ENCODE measurements around the gene N4BP2.

N4BP2 gene

DNA sequence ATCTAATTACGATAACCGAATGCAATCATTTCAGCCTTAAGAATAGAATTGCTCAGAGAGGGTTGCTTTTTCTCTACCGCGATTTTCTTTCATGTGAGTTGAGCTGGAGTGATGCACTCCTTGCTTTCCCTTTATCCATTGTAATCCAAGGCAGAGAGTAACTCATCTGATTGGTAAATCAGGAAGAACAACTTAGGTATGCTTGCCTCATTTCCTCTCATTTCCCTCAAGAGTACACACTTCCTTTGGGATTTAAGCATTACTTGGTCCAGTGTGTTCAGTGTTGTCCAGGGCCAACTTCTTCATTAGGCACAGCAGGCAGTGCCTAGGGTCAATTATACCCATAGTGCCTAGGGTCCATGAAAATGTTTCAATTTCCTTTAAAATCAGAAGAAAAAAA is 15.7 kb upstream of the N4BP2 start:
- DNase-seq (ENCODE audit: insufficient read length, low spot score) (no peak), FAIRE-seq (no peak)
- TF ChIP-seq, protein P1, sequence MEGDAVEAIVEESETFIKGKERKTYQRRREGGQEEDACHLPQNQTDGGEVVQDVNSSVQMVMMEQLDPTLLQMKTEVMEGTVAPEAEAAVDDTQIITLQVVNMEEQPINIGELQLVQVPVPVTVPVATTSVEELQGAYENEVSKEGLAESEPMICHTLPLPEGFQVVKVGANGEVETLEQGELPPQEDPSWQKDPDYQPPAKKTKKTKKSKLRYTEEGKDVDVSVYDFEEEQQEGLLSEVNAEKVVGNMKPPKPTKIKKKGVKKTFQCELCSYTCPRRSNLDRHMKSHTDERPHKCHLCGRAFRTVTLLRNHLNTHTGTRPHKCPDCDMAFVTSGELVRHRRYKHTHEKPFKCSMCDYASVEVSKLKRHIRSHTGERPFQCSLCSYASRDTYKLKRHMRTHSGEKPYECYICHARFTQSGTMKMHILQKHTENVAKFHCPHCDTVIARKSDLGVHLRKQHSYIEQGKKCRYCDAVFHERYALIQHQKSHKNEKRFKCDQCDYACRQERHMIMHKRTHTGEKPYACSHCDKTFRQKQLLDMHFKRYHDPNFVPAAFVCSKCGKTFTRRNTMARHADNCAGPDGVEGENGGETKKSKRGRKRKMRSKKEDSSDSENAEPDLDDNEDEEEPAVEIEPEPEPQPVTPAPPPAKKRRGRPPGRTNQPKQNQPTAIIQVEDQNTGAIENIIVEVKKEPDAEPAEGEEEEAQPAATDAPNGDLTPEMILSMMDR (IDR thresholded peaks at IDR 0.05; ENCODE audit: insufficient read depth, missing control alignments), result no peak

DNA sequence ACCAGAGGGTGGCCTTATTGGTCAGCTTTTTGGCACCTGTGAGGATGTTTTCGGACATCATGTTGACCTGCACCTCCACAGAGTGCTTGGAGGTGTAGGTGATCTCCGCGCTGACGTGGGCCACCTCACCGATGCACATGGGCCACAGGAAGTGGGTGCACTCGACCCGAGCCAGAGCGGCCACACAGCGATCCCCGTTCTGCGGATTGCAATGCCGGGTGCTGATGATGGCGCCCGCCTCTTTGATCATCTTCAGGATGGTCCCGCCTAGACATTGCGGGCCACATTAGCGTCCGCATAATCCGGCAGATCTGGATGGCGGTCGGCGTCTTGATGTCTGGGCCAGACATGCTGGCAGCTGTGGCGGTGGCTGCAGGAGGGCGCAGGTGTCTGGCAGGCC is 12.9 kb upstream of the N4BP2 start:
- TF ChIP-seq, protein P1 (IDR thresholded peaks at IDR 0.05; ENCODE audit: insufficient read depth, missing control alignments), result no peak
- DNase-seq (ENCODE audit: insufficient read length, low spot score) (no peak), FAIRE-seq (no peak)

DNA sequence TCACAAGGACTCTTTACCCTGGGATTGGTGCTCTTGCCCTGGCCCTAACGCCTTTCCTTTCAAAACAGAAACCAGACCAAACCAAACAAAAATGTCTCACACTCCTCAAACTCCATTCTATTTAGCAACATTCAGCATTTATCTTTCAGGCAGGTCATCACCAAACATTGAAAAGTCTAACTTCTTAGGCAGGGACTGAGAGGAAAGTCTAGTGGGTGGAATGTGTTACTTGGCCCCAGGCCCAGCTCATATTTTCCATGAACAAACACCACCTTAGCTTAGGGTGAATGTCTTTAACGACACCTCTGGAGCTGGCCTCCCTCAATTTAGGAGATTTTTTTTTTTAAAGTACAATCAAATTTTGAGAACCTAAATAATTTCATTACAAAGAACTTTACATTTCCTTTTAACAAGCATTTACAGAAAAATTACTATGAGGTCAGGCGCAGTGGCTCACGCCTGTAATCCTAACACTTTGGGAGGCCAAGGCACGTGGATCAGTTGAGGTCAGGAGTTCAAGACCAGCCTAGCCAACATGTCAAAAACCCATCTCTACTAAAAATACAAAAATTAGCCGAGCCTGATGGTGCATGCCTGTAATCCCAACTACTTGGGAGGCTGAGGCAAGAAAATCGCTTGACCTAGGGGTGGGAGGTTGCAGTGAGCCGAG is 10.2 kb upstream of the N4BP2 start:
- no peak for FAIRE-seq
- TF ChIP-seq, protein P1 (IDR thresholded peaks at IDR 0.05; ENCODE audit: insufficient read depth, missing control alignments), result no peak
- DNase-seq (ENCODE audit: insufficient read length, low spot score), result no peak

DNA sequence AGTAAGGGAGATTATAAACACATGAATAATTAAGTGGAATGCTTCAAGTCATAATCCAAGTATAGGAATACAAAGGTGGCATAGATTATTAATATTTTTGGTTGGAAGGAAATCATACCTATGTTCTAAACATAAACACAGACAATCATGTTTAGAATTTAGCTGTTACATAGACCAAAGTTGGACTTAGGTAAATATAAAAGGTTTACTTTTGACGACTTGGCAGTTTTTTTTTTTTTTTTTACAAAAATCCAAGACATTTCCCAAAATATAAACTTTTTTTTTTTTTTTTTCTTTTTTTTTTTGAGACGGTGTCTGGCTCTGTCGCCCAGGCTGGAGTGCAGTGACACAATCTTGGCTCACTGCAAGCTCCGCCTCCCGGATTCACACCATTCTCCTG is 3.5 kb upstream of the N4BP2 start:
- DNase-seq (ENCODE audit: insufficient read length, low spot score) (no peak), FAIRE-seq (no peak)
- TF ChIP-seq, protein P1 (IDR thresholded peaks at IDR 0.05; ENCODE audit: insufficient read depth, missing control alignments), result no peak

DNA sequence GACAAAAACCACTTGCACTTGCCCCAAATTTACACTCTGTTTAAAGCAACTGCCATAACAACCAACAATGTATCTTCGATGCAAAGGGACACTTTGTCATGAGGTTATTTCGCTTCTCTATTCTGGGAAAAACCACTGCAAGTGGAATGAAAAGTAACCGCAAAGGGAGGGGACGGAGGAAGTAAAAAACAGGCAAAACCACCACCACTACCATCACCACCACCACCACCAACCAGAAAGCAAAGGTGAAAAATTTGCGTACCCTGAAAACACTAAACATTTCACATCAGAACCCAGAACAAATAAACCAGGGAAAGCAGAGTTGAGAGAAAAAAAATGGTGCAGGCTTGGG is 1.2 kb upstream of the N4BP2 start:
- DNase-seq (ENCODE audit: insufficient read length, low spot score), result no peak
- no peak for FAIRE-seq
- TF ChIP-seq, protein P1 (IDR thresholded peaks at IDR 0.05; ENCODE audit: insufficient read depth, missing control alignments), result no peak

DNA sequence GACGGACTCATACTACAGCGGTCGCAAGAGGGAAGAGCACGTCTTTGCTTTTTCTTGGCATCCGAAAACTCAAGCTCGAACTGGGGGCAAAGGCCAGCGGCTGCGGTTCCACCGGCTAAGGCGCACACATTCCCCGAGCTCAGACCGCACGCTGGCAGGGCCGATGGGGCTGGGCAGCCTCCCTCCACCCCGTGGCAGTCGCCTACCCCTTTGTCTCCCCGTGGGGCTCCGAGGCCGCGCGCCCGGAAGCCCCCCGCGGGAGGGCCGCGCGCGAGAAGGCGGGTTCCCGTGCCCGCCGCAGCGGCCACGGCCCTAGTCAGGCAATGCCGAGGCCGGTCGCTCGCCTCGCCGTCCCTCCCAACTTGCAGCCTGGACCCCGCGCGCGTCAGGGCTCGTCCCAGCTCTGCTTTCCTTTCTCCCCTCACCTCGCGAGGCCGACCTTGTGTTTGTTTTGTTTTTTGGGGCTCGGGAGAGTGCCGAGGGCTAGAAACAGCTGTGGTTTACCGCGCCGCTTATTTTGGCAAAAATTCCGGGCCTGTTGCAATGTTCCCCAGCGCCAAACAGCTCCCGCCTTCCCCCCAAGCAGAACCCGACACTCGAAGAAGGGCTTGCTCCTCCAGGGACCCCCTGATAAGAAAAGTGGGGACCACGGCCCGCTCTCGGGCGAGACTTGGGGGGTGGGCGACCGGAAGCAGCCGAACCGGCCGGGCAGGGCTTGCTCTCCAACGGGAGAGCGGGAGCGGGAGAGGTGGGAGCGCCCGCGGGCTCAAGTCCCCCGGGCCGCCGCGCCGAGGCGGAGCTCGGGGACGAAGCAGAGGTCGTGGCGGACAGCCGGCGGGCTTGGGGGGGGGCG is 561 bp upstream of the N4BP2 start:
- TF ChIP-seq, protein P1 (IDR thresholded peaks at IDR 0.05; ENCODE audit: insufficient read depth, missing control alignments), result no peak
- FAIRE-seq (no peak), DNase-seq (ENCODE audit: insufficient read length, low spot score) (no peak)

DNA sequence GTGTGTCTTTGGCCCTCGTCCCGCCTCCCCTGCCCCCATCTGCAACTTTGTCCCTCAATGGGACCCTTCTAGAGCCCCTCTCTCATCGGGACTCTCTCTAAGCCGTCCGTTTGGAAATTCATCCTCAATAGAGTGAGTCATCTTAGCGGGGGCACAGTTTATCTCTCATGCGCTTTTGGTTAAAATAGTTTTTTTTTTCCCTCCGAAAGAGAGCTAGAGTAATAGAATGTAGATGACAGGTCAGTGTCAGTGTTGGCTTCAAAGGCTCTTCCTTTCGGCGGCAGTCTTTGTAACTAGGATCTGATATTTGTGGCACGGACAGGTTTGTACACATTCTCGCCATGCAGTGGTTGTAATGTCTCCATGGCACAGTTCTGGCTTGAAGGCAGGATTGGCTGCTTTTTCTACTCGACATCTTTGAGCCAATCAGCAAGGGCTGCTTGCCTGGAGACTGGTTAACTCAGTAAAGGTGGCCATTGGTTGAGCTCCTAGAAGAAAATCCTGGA is 989 bp downstream of the N4BP2 start:
- DNase-seq (ENCODE audit: insufficient read length, low spot score), result peak; percentile 49
- TF ChIP-seq, protein P1 (IDR thresholded peaks at IDR 0.05; ENCODE audit: insufficient read depth, missing control alignments), result no peak
- peak; percentile 69 for FAIRE-seq

All from D721Med (cell line).